NT2/D1 (cell line): ENCODE measurements around the gene CNTN5.
A peak's percentile ranks its signal among the peaks of the same experiment; 100 is the strongest.

Experiments
- DNase-seq: peaks from one replicate; pipeline ENCODE4 v3.0.0-alpha.2; 2011; ENCODE audit warnings: low read depth, low spot score
- H3K27me3 ChIP-seq: 2 replicates; pipeline ENCODE4 v1.6.0; 2011; ENCODE audit warnings: mild to moderate bottlenecking; ENCODE audit not compliant: insufficient read length, insufficient read depth
- H3K36me3 ChIP-seq: 2 replicates; pipeline ENCODE4 v1.6.1; 2011; ENCODE audit warnings: mild to moderate bottlenecking, low read length, mixed read lengths; ENCODE audit not compliant: insufficient read depth, insufficient read length
- H3K4me1 ChIP-seq: 2 replicates; pipeline ENCODE4 v1.5.1; 2011; ENCODE audit not compliant: insufficient read depth, insufficient read length
- H3K4me3 ChIP-seq: 2 replicates; pipeline ENCODE4 v1.5.1; 2011; ENCODE audit warnings: low read depth; ENCODE audit not compliant: insufficient read length
- H3K9ac ChIP-seq: 2 replicates; pipeline ENCODE4 v1.6.0; 2011; ENCODE audit warnings: low read depth; ENCODE audit not compliant: insufficient read length
- H3K9me3 ChIP-seq: 2 replicates; pipeline ENCODE4 v1.5.1; 2011; ENCODE audit warnings: mild to moderate bottlenecking, low read length; ENCODE audit not compliant: insufficient read depth
- SUZ12 ChIP-seq: IDR thresholded peaks from 2 replicates; pipeline ENCODE4 v1.6.1; 2011; ENCODE audit not compliant: insufficient read length, insufficient read depth; ENCODE audit errors: extremely low read depth
- YY1 ChIP-seq: IDR thresholded peaks from 2 replicates; pipeline ENCODE4 v1.6.1; 2011; ENCODE audit not compliant: insufficient read length, insufficient read depth
- ZNF274 ChIP-seq: IDR thresholded peaks from 2 replicates; pipeline ENCODE4 v1.6.1; 2011; ENCODE audit warnings: mild to moderate bottlenecking, low read depth, low read length

The CNTN5 gene

DNA sequence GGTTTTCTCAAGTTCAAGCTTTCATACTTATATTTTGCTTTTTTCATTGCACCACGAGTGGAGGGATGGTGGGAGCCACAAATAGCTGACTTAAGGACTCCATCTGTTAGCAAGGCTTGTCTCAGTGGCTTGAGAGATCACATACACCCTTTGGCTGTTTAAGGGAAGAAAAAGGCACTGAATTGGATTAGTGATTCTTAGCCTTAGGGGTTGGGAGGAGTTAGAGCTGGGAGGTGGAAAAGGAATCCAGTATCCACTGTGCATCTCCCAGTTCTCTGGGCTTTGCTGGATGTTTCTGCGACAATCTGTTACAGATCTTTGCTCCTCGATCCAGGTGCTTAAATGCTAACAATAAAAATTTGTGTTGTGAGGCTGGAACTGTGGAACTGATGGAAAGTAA is 593.6 kb downstream of the CNTN5 start:
- Histone ChIP-seq H3K9ac (no peak overlapping the region), H3K9me3 (no peaks in the 10 kb centered on the region), H3K36me3 (no peaks in the 10 kb centered on the region), H3K4me1 (no peaks in the 10 kb centered on the region), H3K4me3 (no peak overlapping the region), H3K27me3 (no peaks in the 10 kb centered on the region)
- TF ChIP-seq YY1, result no peak
- DNase-seq, result peak; percentile 13

GRCh38 chr11:99630629-99631028 is 609.9 kb downstream of the CNTN5 start:
- Histone ChIP-seq H3K4me1 (no peaks in the 10 kb centered on the region), H3K9me3 (no peaks in the 10 kb centered on the region), H3K4me3 (no peak overlapping the region), H3K9ac (no peak overlapping the region), H3K27me3 (no peaks in the 10 kb centered on the region), H3K36me3 (no peaks in the 10 kb centered on the region)
- DNase-seq, result no peak
- no peak for TF ChIP-seq YY1
- TF ChIP-seq SUZ12, result no peak
- no peak for TF ChIP-seq ZNF274

DNA sequence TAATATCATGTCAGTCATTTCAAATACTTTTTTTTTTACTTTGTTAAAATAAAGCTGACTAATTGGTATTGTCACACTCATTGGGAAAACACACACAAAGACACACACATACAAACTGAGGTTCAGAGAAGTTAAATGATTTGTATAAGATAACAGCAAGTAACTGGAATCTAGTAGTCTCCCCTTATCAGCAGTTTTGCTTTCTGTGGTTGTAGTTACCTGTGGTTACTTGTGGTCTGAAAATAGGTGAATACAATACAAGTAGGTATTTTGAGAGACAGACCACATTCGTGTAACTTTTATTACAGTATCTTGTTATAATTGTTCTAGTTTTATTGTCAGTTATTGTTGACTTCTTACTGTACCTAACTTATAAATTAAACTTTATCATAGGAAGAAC is 610.9 kb downstream of the CNTN5 start:
- Histone ChIP-seq H3K4me1 (no peaks in the 10 kb centered on the region), H3K9ac (no peak overlapping the region), H3K36me3 (no peaks in the 10 kb centered on the region), H3K9me3 (no peaks in the 10 kb centered on the region), H3K27me3 (no peaks in the 10 kb centered on the region), H3K4me3 (no peak overlapping the region)
- no peak for DNase-seq
- no peak for TF ChIP-seq ZNF274
- TF ChIP-seq YY1, result no peak
- TF ChIP-seq SUZ12, result no peak

DNA sequence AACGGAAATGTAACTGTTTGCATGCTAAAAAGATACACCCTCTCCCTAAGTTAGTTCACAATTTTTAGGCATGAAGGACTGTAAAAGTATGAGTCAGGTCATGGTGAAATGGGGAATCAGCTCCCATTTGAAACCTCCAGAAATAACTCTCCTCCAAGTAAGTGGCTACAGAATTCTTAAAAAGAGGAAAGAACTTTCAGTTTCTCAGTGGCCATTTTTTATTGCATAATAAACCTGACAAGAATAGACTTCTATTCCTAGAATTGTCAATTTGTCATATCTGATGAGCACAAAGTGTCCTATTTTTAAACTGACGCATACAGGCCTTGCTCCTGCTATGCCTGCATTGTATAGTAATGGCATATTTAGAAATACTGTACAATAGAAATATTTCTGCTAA is 612.2 kb downstream of the CNTN5 start:
- no peak overlapping the region for H3K9ac ChIP-seq
- no peak overlapping the region for H3K4me3 ChIP-seq
- no peaks in the 10 kb centered on the region for H3K27me3 ChIP-seq
- no peak for TF ChIP-seq YY1
- TF ChIP-seq SUZ12, result no peak
- no peak for TF ChIP-seq ZNF274
- DNase-seq, result no peak
- no peaks in the 10 kb centered on the region for H3K4me1 ChIP-seq
- H3K9me3 ChIP-seq, result no peaks in the 10 kb centered on the region
- H3K36me3 ChIP-seq, result no peaks in the 10 kb centered on the region

DNA sequence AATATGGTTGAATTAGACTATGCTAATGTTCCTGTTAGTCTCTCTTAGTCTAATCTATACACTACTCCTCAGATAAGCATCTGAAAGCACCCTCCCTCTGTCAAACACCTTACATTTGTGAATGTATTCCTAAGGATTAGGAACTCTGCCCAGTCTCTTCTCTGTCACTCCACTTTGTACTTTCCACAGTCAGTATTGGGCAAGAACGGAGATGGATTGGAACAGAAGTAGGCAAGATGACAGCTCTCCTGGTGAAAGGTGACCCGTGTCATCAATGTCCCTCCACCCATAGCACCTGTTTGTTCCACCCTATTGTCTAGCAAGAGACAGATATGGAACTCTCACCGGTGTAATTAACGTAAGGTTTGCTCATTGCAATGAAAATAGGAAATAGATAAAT is 613.8 kb downstream of the CNTN5 start:
- H3K4me3 ChIP-seq, result no peak overlapping the region
- DNase-seq, result no peak
- H3K27me3 ChIP-seq, result no peaks in the 10 kb centered on the region
- no peaks in the 10 kb centered on the region; the same call in 1 of the 2 replicates for H3K9me3 ChIP-seq
- no peaks in the 10 kb centered on the region for H3K36me3 ChIP-seq
- no peak overlapping the region for H3K9ac ChIP-seq
- H3K4me1 ChIP-seq, result no peaks in the 10 kb centered on the region
- TF ChIP-seq YY1 (no peak), ZNF274 (no peak), SUZ12 (no peak)

GRCh38 chr11:99638073-99638553 is 617.4 kb downstream of the CNTN5 start:
- Histone ChIP-seq H3K9ac (no peak overlapping the region), H3K27me3 (no peaks in the 10 kb centered on the region), H3K36me3 (no peaks in the 10 kb centered on the region), H3K4me3 (no peak overlapping the region), H3K9me3 (no peaks in the 10 kb centered on the region; the same call in 1 of the 2 replicates), H3K4me1 (no peaks in the 10 kb centered on the region)
- DNase-seq, result no peak
- TF ChIP-seq ZNF274 (no peak), SUZ12 (no peak), YY1 (no peak)

- H3K9ac ChIP-seq, result no peak overlapping the region
These were observed 619.9 kb downstream of the CNTN5 start for GRCh38 chr11:99640671-99641070.

DNA sequence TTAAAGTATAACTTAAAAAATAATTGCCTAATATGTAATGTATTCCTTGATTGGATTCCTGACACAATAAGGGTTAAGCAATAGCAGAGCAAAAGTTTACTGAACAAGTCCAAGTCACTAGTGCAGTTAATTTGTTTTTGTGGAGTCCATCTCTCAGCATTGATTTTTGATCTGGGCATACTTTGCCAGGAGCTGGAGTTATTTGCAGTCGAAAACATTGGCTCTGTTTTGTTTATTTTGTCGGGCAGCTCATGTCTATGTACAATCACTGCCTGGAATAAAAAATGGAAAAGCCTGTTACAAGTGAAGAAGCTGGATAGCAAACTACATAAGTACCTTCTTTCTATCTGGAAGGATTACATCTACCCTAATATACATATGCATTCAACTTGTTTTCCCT is 625.2 kb downstream of the CNTN5 start:
- no peaks in the 10 kb centered on the region for H3K36me3 ChIP-seq
- no peak overlapping the region for H3K9ac ChIP-seq
- H3K27me3 ChIP-seq, result no peaks in the 10 kb centered on the region
- no peaks in the 10 kb centered on the region for H3K9me3 ChIP-seq
- no peak for TF ChIP-seq SUZ12
- TF ChIP-seq YY1, result no peak
- no peak for TF ChIP-seq ZNF274
- no peak for DNase-seq
- no peak overlapping the region for H3K4me3 ChIP-seq
- H3K4me1 ChIP-seq, result no peaks in the 10 kb centered on the region

More at GRCh38 chr11:99640671-99641070, 619.9 kb downstream of the CNTN5 start:
- H3K9me3 ChIP-seq, result no peaks in the 10 kb centered on the region; the same call in 1 of the 2 replicates
- no peak overlapping the region for H3K4me3 ChIP-seq
- no peak for TF ChIP-seq ZNF274
- no peak for TF ChIP-seq YY1
- no peak for TF ChIP-seq SUZ12
- no peaks in the 10 kb centered on the region for H3K27me3 ChIP-seq
- no peak for DNase-seq
- H3K4me1 ChIP-seq, result no peaks in the 10 kb centered on the region
- no peaks in the 10 kb centered on the region for H3K36me3 ChIP-seq
